ENCODE measurements around the gene SIAH1.
"Not testable (repeated sequence)": the region's sequence is repeated elsewhere in the genome, so short reads cannot be mapped to it uniquely, and the experiment has no call there.

The SIAH1 gene

DNA sequence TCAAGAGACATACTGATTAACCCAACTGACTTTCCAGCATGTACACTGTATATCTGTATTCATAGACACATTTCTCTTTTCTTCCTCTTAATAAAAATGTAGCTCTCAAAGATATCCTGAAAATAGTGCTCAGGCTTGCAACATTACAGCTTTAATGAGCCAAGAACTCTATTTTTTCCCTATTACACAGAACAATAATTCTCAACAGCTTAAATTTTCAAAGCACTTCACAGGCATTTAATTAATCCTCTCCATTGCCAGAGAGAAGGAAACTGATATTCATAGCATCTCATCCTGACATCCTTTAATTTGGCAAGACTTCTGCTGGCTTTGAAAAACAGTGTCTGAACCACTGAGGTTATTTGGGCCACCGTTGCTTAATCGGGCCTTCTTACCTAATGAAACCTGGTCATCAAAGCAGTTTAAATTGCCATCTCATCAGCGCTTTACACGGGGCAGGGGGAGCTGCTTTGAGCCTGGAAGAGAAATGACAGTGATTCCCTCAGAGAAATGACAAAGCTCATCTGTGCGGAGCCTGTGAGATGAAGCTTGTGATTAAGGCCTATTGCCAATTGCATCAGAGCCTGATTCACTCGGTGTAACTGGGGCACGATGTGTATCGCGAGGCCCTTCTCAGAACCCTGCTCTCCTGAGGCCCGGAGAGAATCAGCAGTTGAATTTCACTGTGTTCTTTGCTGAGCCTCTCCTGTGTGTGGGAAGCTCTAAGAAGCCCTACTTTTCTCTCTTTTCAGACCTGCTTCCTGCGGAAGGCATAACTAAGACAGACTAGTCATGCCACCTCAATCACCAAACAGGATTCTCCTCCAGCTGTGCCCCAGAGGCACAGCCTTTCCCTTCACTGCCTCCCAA, 8.5 kb upstream of the SIAH1 start:
- no peak for FAIRE-seq

- no peak for FAIRE-seq
These were observed 7.2 kb upstream of the SIAH1 start for GRCh38 chr16:48392407-48392806.

DNA sequence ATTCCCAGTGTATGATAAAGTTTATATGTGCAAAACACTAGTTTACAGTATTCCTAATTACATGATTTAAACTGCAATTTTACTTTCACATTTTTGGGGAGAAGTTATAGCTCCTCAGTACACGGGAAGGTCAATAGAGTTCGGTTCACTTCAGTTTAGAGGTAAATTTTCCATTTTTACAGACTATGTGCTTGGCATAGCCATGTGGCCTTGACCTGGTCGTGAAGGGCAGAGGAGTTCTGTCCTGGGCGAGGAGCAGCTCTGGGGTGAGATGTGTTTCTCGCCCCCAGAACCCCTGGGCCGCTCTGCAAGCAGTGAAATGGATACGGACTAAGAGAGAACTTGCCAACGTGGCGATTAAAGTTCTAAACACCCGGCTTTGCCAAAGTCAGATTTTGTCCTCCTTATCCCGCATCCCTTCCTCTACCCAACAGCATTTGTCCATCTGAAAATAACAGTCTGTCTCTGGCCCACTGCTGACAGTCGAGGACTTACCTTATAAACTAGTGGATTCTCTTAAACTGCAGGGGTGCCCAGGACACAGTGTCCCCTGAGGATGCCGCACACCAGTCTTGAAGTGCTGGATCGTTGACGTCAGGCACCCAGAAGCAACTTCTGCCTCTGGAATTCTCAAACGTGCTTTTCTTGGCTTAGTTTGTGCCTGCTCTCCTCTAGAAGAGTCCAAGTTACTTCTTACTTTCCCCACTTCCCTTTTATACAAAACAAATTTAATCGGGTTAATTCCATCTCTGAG, 1.5 kb upstream of the SIAH1 start:
- FAIRE-seq = no peak

DNA sequence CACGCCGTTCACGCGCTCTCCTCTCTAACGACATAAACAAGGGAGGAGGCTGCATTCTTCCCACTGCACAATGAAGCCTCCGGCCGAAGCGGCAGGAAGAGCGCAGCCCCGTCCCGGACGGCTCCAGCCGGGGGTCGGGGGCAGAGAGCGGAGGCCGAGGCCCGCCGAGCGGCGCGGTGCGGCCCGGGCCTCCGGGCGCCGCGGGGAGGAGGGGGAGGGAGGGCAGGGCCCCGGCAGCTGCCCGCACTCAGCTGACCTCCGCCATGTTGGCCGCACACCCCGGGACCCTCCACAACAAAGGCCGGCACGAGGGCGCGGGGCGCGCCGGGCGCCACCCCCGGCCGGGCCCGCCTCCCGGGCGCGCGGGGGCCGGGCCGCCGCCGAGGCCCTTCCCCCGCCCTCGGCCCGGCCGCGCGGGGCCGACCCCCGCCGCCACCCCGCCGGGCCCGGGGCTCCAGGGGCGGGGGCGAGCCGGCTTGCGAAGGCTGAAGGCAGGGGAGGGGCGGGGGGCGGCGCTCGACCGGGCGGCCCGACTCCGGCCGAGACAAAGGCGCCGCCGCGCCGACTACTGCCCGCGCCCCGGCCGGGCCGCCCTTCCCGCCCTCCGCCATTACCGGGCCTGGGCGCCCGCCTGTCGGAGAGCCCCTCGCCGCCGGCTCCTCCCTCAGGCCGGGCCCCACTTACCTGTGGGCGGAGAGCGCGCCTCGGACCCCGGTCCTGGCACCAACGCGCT, 527 bp downstream of the SIAH1 start:
- FAIRE-seq = no peak

DNA sequence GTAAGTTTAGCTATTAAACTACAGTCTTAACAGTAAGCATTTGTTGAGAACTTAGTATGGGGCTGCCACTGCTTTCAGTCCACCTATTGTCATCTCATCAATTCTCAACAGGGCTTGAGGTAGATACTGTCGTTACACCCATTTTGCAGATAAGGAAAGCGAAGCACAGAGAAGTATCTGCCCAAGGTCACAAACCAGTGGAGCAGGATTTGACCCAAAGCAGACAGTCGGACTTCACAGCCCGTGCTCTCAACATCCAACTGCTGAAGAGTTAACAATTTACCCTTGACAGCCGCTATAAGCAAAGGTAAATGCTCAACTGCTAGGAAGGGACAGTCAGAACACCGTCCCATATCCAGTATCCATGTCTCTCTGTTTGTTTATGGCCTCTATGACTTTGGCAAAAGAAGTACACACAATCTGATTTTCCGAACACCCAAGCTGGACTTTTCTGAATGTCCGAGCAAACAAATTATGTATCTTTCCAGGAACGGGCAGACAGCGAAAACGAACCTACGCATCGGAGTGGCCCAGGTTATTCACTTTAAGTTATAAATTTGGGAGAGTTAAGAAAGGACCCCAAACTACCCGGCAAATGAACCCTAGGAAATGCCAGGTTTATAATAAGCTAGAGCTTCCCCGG, 1.2 kb downstream of the SIAH1 start:
- no peak for FAIRE-seq

DNA sequence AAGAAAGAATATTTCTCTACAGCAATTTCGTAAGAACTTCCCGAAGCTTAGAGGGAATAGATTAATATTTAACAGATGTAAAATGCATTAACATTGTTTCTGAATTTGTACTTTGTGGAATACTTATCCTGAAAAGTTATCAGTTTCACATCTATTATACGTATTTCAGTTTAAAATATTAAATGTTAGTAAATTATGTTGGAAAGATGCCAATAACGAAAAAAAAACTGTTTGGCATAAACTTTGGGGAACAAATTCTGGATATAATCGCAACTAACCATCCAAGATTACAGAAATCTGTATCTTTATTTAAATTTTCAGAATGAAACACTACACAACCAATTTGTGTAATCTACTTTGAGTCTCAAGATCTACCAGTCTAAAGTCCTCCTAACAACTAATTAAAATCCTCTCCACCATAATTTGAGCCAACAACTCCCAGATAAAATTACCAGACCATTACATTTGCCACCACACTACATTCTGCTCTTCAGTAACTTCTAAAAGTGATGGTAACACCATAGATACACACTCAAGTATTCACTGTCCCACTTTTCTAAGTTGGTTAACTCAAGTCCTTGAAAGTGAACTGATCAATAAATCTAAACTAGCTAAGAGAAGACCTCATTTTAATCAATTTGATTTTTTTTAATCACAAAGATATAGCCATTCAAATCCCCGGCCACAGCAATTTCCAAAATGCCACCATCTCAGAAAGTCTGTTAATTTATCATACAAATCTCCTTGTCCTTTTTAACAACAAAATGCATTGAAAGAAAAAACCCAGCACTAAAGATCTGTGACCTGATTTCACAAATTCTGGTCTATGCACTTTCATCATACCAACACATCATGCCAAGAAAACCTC, 2.0 kb downstream of the SIAH1 start:
- no peak for FAIRE-seq

- no peak for FAIRE-seq
These were observed 3.1 kb downstream of the SIAH1 start for GRCh38 chr16:48382131-48382530.

GRCh38 chr16:48381201-48381600, 4.0 kb downstream of the SIAH1 start:
- FAIRE-seq = no peak

DNA sequence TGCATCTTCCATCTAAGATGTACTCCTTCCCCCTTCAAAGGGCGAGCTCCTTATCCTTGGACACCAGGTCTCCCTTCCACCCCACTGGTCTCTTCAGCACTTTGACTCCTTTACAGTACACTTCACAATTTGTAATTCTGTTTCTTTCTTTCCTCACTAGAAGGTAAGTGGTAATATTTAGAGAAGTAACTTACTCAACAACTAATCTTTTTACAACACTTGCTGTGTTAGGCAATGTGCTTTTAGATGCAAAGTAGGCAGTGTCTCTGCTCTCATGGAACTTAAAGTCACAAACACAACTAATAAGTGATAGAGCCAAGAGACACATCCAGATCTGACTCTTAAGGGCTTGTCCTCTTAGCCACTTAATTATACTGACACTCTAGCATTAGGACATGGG, 6.4 kb downstream of the SIAH1 start:
- no peak for FAIRE-seq

DNA sequence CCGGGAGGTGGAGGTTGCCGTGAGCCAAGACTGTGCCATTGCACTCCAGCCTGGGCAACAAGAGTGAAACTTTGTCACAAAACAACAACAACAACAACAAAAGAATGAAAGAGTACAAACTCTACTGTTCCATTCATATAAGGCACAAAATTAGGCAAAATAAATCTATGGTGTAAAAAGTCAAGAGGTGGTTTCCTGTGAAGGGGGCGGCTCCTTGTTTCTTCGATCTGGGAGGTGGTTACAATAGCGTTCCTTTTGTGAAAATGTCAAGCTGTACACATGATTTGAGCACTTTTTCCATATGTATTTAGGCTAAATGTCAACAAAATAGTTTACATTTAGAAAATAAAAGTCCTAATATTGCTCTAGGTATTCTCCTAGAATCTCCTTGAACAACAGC, 6.9 kb downstream of the SIAH1 start:
- FAIRE-seq = no peak

- not testable (repeated sequence) for FAIRE-seq
These were observed 7.9 kb downstream of the SIAH1 start for GRCh38 chr16:48377301-48377700.

DNA sequence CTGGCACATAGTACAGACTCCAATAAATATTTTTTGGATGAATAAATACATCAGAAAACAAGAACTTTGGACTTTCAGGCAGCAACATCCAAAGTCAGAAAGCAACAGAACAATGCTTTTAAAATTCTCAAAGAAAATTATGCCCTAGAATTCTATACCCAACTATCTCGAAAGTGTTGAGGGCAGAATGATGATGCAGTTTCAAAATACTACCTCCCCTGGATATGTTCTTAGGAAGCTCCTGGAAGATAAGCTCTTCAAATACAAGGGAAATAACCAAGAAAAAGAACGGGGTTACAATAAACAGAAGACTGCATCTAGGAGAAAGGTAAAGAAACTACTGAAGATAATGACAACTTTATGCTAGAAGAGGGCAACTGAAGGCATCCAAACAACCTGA, 11.0 kb downstream of the SIAH1 start:
- FAIRE-seq = no peak

GRCh38 chr16:48373258-48374029, 11.8 kb downstream of the SIAH1 start:
- no peak for FAIRE-seq

GRCh38 chr16:48372744-48373143, 12.5 kb downstream of the SIAH1 start:
- FAIRE-seq = no peak

DNA sequence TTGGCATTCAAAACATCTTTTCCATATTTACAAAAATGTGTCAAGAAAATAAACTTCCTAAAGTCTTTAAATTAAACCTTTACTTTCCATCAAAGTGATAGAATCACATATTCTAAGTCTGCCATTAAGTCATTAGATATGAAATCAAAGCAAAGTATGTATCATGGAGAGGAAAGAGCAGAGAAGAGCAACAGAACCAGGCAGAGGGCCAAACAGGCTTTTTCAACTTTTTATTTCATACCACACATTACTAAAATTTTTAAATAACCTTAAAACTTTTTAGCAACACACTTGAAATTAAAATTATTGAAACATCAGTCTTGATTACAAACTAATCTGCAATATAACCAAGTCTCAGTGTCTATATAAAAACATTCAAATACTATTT, 13.8 kb downstream of the SIAH1 start:
- no peak for FAIRE-seq

GRCh38 chr16:48370668-48371392, 14.4 kb downstream of the SIAH1 start:
- FAIRE-seq = not testable (repeated sequence)

DNA sequence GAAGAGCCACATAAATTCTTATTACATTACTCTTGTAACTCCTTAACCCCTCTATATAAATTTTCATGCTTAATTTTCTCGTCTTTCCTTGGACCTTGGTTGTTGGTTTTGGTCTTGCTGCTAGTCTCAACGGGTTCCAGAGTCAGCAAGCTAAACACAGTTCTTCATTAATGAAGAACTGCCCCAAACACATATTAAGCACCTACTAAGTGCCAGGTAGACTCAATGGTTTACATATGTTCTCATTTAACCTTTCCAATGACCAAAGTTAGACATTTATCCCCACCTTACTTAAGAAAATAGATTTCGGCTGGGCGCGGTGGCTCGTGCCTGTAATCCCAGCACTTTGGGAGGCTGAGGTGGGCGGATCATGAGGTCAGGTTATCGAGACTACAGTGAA, 15.0 kb downstream of the SIAH1 start:
- no peak for FAIRE-seq

DNA sequence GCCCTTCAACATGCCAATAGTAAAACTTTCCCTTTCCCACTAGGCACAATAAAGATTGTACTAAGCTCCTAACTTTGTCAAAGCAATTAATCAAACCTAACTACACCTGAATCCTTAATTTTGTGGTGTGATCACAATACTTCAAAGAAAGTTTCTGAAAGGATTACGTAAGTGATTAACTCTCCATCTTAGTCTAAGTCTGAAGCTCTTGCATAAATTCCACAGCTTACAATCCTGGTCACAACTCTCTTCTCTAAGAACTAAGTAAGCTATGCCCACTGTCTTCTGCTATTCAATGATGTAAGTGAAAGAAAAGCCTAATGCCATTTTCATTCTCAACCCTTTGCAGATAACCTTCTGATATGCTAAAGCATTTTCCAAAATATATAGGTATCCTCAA, 15.4 kb downstream of the SIAH1 start:
- FAIRE-seq = no peak

GRCh38 chr16:48367441-48368049, 17.7 kb downstream of the SIAH1 start:
- no peak for FAIRE-seq

Data from G401.6 (cell line).